T1000 (cell line): ENCODE results near the gene SEC63.
A peak's percentile ranks its signal among the peaks of the same experiment; 100 is the strongest.
"Not testable (repeated sequence)": the region's sequence is repeated elsewhere in the genome, so short reads cannot be mapped to it uniquely, and the experiment has no call there.

Experiments
- DNase-seq: peaks from one replicate; lab custom pipeline; 2025; ENCODE audit warnings: mixed read lengths; lab: John Stamatoyannopoulos, UW

SEC63 gene

DNA sequence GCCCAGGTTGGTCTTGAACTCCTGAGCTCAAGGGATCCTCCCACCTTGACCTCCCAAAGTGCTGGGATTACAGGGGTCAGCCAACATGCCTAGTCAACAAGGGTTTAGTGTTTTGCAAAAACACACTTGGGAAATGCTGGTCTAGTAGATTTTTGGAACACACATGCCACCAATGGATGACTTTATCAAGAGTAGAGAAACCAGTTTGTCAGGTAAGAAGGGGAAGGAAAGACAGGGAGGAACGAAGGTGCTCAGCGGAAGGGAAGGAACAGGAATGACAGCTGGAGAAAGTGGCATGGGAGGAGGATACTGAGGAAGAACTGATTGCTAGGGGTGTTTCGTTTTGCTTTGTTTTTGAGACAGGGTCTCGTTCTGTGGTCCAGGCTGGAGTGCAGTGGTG lies 15.6 kb upstream of the SEC63 start:
- no peak for DNase-seq

DNA sequence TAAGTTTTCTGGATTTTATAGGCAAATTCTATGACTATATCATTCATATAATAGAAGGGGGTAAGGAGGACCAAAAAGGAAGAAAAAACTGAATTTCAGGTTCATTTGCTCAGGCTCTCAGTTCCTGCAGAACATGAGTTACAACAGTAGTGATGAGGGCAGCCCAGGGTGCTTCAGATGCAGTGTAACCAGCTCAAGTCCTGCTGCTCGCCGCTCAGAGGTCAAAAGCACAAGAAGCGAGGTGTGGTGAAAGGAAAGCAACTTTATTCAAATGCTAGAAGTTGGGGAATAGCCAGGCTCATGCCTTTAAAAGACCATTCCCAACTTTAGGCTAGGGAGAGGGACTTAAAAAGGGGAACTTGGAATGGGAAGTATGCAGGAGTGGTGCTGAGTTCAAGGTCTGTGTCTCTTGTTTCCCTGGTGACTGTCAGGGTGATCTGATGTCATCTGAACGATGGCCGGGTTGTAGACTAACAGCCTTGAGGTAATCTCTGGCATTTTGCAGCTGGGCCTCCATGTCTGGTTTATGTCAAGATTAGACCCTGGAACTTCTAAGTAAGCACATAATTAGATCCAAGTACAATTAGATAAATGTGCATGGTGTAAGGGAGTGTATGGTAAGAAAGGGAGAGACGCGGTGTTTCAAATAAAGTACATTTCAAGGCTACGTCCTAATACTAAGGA lies 14.5 kb upstream of the SEC63 start:
- no peak for DNase-seq

DNA sequence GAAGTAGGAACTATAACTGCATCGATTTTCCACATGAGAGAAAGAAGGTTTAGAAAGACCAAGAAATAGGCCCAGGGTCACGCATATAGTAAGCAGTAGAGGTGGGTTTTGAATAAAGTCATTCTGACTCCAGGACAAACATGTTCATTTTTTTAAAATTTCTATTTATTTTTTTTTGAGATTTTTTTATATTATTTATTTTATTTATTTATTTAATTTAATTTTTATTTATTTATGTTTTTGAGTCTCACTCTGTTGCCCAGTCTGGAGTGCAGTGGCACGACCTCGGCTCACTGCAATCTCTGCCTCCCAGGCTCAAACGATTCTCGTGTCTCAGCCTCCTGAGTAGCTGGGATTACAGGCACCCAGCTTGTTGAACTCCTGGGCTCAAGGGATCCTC lies 13.2 kb upstream of the SEC63 start:
- no peak for DNase-seq

DNA sequence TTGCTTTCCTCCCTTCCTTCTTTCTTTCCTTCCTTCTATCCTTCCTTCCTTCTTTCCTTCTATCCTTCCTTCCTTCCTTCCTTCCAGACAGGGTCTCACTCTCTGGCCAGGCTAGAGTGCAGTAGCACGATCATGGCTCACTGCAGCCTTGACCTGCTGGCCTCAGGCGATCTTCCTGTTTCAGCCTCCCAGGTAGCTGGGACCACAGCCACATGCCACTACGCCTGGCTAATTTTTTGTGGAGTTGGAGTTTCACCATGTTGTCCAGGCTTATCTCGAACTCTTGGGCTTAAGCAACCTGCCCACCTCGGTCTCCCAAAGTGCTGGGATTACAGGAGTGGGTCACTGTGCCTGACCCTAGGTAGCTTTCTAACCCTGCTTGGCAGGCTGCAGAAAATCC lies 12.2 kb upstream of the SEC63 start:
- no peak for DNase-seq

DNA sequence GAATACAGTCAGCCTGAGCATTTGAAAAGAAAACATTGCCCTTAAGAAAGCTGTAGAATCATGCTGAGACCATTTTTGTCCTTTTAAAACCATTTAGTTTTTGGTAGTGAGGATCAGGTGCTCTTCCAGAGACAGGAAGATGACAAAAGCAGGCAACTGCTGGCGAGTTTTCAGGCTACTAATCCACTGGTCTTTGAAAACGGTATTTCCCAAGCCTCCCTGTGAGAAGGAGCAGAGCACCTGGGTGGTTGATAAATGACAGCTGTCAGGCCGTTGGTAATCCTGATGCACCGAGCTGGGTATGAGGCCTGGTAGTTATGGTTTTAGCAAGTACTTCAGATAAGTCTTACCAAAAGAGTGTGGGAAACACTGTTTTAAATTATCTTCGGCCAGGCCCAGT lies 10.1 kb upstream of the SEC63 start:
- no peak for DNase-seq

DNA sequence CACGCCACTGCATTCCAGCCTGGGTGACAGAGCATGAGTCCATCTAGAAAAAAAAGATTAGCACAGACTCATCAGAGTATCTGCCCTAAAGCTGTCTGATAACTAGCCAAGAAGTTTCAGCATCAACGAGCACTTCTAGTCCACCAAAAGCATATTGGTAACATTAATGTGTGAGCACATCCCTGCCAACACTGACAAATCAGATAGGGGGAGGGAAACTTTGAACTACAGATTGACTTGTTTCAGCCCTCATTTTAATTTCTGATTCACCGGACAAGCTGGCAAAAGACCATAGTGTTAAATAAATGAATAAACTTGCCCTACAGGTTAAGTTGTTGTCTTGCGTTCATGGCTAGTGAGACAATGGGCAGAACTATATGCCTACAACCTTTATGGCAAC lies 7.7 kb upstream of the SEC63 start:
- DNase-seq = peak; percentile 12

DNA sequence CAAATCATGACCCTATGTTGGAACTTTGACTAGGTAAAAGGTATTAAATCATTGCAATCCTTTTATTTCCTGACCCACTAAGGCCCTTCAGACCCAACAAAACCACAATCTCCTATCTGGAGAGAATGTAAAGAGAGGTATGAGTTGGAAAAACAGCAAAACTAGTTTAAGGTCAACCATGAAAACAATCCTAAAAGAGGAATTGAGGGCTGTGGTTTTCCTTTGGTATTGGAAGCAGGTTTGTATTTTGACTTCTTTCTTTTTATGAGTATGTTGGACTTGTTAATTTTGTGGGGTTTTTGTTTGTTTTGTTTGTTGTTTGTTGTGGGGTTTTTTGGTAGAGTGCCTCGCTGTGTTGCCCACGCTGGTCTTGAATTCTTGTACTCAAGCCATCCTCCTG lies 4.7 kb upstream of the SEC63 start:
- DNase-seq = no peak

DNA sequence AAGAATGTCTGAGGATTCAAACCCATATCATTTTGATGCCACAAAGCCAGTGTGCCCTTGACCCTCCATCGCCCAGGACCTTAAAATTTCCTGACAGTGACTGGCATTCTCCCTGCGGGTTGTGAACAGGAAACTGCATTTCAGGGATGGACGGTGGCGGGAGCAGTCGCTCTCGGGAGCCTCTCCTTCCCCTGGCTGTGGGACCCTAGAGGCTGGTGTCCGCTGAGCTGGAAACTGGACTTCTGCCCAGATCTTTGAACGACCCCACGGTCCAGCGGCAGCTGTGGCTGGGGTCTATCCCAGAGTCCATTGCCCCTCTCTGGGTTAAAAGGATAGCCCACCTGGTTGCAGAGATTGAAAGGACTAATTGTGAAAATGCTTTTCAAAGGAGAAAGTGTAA lies 1.4 kb upstream of the SEC63 start:
- no peak for DNase-seq

DNA sequence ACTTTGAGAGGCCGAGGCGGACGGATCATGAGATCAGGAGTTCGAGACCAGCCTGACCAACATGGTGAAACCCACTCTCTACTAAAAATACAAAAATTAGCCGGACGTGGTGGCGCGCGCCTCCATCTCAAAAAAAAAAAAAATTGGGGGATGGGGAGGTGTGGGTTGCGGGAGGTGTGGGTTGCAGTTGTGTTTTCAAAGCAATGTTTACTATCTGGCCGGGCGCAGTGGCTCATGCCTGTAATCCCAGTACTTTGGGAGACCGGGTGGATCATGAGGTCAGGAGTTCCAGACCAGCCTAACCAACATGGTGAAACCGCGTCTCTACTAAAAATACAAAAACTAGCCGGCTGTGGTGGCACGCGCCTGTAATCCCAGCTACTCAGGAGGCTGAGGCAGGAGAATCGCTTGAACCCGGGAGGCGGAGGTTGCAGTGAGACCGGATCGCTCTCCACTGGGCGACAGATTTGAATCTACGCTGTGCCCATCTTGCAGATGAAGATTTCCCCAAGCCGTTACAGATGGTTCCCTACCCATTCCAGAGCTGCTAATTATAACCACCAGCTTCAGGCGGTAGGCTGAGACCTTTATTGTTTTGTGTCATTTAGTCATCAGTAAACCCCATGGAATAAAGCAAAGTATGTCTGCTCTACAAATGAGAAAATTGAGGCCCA lies 818 bp upstream of the SEC63 start:
- DNase-seq = not testable (repeated sequence)

DNA sequence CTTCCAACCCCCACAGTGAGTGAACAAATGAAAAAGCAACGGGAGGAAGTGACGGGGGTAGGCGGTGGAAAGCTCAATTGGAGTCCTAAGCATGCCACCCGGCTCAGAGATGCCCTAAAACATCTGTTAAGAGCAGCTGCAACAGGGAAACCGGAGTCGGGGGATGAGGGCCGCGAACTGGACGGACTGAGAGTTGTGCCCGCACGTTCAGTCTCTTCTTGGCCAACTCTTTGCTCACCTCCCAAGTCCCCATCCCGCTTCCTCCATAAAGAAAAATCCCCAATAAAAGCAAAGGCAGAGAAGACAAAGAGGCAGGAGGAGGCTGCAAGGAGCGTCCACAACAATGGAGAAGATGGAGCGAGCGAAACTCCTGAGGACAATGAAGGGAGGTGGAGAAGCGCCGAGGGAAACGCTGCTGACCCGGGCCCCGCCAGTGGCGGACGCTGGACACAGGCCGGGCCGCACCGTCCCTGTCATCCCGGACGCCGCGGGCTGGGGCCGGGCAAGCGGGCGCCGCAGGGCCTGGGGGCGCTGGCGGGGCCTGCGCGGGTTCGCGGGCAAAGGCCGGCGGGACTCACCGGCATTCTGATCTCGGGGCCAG lies 600 bp downstream of the SEC63 start:
- DNase-seq = no peak

DNA sequence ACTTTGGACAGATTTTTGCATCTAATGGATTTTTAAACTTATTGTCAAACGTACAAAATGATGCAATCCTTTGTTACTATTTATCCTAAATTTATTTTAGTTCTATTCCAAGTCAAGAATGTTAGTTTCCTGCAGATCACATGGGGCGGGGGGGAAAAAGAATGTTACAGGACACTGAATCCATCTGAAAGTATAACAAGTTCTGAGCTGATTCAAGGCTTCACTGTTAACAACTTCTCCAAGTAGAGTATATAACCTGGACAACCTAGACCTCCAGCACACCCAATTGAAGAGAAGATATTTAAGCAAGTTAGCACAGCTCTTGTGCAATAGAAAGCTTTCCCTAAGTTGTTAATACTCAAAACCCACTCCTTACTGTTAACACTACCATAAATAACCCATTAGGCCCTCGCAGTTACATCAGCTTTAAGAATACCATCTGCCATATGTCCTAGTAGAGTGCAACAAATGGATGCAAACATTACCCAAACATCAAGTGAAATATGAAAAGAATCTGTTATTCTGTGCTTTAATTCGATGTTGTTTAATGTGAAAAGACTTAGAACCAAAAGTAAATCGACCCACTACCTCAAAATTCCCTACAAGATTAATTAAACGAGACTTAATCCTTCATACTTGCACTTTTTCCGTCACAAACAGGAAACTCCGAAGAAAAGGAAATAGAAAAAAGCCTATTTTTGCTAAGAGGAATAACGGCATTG lies 1.3 kb downstream of the SEC63 start:
- DNase-seq = no peak

DNA sequence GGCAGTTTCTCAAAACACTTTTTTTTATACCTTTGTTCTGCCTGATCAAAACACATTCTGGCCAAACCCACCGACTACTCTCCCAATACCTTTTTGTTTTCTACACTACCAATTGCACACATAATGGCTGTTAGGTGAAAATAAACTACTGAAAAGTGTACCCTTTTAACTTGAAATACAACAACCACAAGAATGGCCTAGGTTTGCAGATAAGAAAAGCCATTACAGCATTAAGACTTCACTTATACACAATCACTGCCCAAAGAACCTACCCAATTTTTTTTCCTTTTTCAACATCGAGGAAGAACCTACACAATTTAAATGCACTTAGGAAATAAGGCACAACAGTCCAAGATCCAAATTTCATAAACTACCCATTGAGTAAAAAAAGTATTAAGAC lies 1.8 kb downstream of the SEC63 start:
- DNase-seq = no peak

DNA sequence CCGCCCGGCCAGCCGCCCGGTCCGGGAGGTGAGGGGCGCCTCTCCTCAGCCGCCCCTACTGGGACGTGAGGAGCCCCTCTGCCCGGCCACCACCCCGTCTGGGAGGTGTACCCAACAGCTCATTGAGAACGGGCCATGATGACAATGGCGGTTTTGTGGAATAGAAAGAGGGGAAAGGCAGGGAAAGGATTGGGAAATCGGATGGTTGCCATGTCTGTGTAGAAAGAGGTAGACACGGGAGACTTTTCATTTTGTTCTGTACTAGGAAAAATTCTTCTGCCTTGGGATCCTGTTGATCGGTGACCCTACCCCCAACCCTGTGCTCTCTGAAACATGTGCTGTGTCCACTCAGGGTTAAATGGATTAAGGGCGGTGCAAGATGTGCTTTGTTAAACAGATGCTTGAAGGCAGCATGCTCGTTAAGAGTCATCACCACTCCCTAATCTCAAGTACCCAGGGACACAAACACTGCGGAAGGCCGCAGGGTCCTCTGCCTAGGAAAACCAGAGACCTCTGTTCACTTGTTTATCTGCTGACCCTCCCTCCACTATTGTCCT lies 4.1 kb downstream of the SEC63 start:
- DNase-seq = not testable (repeated sequence)

DNA sequence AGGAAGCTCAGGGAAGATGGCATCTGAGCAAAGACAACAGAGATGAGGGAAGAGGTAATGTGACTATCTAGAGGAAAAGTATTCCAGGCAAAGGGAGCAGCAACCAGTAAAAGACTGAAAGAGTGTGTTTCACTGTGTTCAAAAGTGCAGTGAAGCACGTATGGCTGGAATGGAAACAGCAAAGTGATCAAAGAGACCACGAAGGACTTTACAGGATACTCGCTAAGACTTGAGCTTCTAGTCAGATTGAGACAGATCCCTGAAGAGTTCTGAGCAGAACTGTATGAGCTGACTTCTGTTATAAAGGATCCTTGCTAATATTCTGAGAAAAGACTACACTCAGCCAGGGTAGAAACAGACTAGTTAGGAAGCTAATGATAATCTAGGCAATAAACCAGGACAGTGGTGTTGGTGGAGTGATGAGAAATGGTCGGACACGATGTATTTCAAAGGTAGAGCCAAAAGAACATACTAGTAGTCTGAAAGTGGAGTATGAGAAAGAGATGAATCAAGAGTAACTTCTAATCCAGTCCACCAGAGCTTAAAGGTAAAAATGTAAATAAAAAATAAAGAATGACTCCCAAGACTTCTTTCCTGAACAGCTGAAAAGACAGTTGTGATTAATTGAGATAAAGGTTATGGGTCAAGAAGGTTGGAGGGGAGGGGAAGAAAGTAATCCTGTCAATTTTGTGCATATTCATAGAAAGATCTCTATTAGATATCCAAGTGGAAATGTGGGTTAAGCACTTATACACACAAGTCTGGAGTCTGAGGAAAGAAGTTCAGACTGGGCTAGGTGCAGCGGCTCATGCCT lies 14.2 kb downstream of the SEC63 start:
- no peak for DNase-seq

DNA sequence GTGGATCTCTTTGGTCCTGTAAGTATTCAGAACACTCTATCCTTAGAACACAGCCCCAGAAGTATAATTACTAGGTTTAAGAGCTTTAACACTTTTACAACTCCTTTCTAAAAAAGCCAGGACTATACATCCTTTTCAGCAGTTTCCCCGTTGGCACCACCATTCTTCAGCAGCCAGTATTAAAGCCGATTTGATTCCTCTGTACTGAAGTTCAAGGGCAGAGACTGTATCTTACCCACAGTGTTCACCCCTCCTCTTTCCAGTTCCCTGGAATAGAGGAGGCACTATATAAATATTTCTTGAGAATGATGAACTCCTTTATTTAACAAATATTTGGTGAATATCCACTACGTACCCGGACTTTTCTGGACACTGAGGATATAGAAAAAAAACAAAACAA lies 15.9 kb downstream of the SEC63 start:
- DNase-seq = no peak

DNA sequence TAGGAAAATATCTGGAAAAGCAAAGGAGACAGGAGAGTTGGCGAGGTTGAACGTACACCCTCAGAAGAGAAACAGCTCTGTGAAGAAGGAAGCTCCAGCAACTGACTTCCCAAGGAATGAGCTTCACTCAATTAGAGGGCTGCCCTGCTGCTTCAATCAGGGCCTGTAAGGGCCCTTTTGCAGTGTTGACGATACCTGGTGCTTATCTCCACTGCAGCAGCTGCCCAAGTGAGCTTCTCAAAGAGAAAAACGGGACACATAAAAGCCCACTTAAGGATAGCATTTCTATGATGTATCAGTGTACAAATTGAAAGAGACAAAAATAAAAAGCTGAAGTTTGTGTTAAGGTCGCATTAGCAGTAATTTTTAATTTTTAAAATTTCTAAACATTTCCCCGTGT lies 16.4 kb downstream of the SEC63 start:
- no peak for DNase-seq

DNA sequence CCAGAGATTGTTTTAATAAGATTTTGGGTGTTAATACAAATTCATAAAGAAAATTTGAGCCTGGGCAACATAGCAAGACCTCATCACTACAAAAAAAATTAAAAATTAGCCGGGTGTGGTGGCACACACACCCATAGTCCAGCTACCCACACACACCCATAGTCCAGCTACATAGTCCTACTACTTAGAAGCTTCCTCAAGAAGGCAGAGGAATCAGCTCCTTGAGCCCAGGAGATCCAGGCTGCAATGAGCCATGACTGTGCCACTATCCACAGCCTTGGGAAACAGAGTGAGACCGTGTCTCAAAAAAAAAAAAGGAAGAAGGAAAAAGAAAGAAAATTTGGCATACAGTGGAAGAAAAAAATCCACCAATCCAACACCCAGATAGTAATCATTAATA lies 16.8 kb downstream of the SEC63 start:
- no peak for DNase-seq

DNA sequence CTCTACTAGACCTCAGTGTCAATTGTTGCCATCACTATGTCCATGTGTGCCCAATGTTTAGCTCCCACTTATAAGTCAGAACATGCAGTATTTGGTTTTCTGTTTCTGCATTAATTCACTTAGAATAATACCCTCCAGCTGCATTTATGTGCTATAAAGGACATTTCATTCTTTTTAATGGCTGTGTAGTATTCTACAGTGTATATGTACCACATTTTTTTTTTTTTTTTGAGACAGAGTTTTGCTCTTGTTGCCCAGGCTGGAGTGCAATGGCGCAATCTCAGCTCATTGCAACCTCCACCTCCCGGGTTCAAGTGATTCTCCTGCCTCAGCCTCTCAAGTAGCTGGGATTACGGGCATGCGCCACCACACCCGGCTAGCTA lies 21.1 kb downstream of the SEC63 start:
- not testable (repeated sequence) for DNase-seq

DNA sequence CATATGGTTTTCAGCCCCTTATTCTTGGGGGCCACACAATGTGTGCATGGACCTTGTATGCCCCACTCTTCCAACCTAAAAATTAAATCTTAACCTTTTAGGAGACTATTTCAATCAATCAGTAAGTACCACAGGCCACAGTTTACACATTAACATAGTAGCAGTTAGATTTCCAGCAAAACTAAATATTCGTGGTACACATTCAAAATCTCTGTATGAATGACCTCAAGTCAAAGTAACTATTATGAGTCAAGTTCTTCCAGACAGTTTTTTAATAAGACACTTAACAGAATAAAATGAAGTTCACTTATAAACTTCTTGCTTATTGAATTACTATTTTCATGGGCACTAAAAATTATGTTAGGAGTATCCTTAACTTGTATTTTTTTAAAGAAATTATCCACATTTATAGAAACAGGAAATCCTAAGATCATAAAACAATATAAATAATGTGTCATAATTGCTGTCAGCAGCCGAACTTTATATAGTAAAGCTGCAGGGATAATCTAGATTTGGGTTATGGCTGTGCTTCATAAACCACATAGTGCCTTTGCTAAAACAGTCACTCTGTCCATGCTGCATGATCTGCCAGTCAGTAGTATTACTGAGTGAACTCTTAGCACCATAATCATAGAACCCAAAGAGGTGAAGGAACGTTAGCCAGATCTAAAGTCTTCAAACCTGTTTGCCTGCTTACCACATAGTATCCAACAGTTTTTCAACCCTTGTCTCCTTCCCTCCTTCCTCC lies 21.7 kb downstream of the SEC63 start:
- no peak for DNase-seq

DNA sequence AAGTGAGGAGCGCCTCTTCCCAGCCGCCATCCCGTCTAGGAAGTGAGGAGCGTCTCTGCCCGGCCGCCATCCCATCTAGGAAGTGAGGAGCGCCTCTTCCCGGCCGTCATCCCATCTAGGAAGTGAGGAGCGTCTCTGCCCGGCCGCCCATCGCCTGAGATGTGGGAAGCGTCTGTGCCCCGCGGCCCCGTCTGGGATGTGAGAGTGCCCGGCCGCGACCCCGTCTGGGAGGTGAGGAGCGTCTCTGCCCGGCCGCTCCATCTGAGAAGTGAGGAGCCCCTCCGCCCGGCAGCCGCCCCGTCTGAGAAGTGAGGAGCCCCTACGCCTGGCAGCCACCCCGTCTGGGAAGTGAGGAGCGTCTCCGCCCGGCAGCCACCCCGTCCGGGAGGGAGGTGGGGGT lies 23.8 kb downstream of the SEC63 start:
- DNase-seq = not testable (repeated sequence)

DNA sequence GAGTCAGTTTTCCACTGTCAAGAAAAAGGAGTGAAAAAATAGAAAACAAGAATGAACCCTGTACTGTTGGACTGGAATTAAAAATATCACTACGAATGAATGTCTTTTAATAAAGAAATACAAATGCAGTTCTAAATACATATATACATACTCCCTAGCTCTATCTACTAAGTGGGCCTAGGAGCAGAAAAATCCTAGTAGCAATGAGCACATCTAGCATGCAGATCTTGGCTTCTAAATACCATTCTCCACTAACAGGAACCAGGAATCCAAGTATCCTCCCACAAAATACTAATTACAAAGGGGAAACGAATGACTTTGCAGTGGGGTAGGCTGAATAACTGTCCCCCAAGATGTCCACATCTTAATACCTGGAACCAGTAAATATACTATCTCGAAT lies 25.4 kb downstream of the SEC63 start:
- DNase-seq = no peak
